Measurements from ENCODE around the gene SOX5.

Gene SOX5

DNA sequence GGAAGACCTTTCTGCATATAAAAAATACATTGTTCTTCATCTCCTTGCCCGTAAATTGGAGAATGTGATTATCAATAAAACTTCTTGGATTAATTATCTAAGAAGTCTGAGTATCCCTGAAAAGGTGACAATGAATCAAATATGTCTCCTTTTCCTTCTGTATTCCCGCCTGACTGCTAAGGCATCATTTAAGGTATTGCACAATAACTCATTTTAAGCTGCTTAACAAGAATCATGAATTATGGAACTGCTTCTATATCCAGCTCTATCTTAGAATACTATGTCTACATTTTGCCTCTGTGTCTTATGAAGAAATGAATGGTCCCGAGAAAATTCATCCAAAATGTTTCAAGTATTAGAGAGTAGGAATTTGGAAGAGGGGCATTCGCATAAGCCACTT lies 294.4 kb downstream of the SOX5 start:
- TF ChIP-seq, protein P1, sequence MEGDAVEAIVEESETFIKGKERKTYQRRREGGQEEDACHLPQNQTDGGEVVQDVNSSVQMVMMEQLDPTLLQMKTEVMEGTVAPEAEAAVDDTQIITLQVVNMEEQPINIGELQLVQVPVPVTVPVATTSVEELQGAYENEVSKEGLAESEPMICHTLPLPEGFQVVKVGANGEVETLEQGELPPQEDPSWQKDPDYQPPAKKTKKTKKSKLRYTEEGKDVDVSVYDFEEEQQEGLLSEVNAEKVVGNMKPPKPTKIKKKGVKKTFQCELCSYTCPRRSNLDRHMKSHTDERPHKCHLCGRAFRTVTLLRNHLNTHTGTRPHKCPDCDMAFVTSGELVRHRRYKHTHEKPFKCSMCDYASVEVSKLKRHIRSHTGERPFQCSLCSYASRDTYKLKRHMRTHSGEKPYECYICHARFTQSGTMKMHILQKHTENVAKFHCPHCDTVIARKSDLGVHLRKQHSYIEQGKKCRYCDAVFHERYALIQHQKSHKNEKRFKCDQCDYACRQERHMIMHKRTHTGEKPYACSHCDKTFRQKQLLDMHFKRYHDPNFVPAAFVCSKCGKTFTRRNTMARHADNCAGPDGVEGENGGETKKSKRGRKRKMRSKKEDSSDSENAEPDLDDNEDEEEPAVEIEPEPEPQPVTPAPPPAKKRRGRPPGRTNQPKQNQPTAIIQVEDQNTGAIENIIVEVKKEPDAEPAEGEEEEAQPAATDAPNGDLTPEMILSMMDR (IDR thresholded peaks at IDR 0.05; ENCODE audit: low read depth, low read length, missing control alignments): no peak
- no peak for DNase-seq (ENCODE audit: low read depth)
- no peak overlapping the region for H3K4me3 ChIP-seq (ENCODE audit: low read depth, low read length)

DNA sequence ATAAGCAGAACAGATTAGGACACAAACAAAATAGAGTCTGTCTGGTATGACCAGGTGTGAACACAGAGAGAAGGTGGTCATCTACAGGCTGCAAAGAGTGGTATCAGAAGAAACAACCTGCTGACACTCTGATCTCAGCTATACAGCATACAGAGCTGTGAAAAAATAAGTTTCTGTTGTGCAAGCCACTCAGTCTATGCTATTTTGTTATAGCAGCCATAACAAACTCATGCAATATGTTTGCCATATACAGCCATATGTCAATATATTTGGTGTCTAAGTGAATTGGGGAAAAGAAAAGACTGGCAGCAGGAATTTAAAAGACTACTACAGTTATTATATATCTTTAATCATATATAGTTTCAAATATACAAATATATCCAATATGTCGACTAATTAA lies 300.9 kb downstream of the SOX5 start:
- no peak overlapping the region for H3K4me3 ChIP-seq (ENCODE audit: low read depth, low read length)
- DNase-seq (ENCODE audit: low read depth): no peak
- TF ChIP-seq, protein P1 (IDR thresholded peaks at IDR 0.05; ENCODE audit: low read depth, low read length, missing control alignments): no peak

DNA sequence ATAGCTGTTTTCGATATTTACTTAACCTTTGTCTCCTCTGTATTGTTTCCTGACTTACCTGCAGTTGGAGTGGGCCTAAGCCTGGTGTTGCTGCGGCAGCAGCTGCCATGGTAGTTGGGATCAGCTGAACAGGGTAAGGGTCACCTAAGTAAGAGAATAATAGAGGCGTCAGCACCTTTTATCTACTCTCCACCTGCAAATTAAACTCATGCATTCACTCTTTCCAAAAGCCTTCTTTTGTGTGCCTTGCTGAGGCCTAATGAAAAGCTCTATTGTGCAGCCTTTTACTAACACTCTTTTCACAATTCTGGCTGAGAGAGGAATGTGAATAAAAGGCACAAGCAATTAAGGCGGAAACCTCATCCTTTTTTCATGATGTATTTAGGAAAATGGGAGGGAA lies 308.7 kb downstream of the SOX5 start:
- no peak for DNase-seq (ENCODE audit: low read depth)
- TF ChIP-seq, protein P1 (IDR thresholded peaks at IDR 0.05; ENCODE audit: low read depth, low read length, missing control alignments): no peak
- H3K4me3 ChIP-seq (ENCODE audit: low read depth, low read length): no peak overlapping the region

DNA sequence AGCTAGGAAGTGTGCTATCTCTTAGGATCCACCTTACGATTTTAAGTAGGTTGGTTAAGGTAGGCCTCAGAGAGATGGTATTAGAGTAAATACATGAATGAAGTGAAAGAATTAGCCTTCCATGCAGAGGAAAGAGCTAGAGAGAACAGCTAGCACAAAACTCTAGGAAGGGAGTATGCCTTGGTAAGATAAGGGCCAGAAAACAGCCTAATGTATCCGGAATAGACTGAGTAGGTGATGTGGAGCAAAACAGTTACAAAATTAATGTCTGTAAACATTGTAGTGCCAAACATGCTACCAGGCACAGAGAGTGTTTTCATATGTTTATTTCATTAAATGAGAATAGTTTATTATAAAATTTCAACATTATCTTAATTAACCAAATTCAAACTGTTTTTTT lies 315.1 kb downstream of the SOX5 start:
- TF ChIP-seq, protein P1 (IDR thresholded peaks at IDR 0.05; ENCODE audit: low read depth, low read length, missing control alignments): no peak
- H3K4me3 ChIP-seq (ENCODE audit: low read depth, low read length): no peak overlapping the region
- no peak for DNase-seq (ENCODE audit: low read depth)

DNA sequence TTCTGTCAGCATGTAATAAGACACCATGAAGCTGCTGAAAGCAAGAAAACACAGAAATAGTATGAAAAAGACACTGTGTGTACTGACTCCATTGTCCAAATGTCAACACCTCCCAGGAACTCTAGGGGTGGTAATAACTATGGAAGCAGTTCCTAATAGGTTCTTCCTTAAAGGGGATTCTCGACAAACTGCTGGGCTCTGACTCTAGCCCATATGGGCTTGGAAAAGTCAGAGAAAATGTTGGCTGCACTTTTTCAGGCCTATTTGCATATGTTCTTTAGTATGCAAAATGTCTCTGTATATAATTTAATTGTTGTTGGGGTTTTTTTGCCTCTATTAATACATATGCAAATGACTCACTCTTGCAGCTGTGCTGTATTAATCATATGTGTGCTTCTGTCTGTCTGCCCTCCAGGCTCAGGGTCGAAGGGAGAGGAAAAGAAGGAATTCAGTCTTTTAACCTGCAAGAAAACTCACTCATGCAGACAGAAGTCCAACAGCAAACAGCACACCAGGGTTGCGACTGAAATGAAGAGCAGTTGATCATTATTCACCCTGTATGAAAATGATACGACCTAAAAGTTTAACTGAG lies 317.6 kb downstream of the SOX5 start:
- no peak overlapping the region for H3K4me3 ChIP-seq (ENCODE audit: low read depth, low read length)
- TF ChIP-seq, protein P1 (IDR thresholded peaks at IDR 0.05; ENCODE audit: low read depth, low read length, missing control alignments): no peak
- DNase-seq (ENCODE audit: low read depth): no peak

DNA sequence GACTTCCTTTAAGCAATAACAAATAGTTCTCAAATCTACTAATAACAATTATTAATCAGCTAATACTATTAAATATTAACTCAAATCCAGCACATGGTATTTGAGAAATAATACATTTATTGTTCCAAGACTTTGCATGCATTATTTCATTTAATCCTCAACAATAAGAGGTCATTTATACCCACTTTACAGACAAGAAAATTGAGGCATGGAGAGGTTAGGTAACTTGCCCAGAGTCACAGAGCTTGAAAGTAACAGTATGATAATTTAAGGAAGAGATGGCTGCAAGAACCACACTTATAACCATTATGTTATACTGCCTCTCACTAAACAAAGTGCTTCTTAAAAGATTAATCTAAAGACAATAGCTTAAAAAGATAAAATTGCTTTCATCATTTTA lies 318.9 kb downstream of the SOX5 start:
- TF ChIP-seq, protein P1 (IDR thresholded peaks at IDR 0.05; ENCODE audit: low read depth, low read length, missing control alignments): no peak
- DNase-seq (ENCODE audit: low read depth): no peak
- H3K4me3 ChIP-seq (ENCODE audit: low read depth, low read length): no peak overlapping the region

DNA sequence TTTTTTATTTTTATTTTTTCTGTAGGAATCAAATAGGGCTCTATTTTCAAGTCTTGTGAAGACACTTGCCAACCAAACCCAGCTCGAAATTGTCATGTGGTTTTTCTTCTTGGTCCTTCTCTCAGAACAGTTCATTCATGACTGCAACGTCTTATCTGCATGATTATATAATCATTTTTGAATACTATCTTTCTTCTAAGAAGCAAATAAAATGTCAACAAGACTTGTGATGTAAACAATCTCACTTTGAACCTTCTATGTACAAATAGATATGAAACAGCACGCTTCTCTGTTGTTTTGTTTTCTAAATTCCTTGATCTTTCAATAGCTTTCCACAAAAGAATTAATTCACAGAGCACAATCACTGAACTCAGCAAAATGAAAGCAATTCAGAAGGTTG lies 320.7 kb downstream of the SOX5 start:
- TF ChIP-seq, protein P1 (IDR thresholded peaks at IDR 0.05; ENCODE audit: low read depth, low read length, missing control alignments): no peak
- H3K4me3 ChIP-seq (ENCODE audit: low read depth, low read length): no peak overlapping the region
- no peak for DNase-seq (ENCODE audit: low read depth)

All from GM12864 (cell line).